H1 (cell line): ENCODE measurements around the gene MICALL2. TPM values are rescaled to one million over a fixed set of nuclear protein-coding genes. Genes with fewer than 3 reads are reported as not detected.

Experiments
- CTCF ChIA-PET: fragments of 300-600 bp; sonication (Branson Sonifier 250); formaldehyde crosslinking; loops from one replicate; lab custom pipeline; 2021; ENCODE audit not compliant: partially characterized antibody; lab: Charles Lee
- POLR2A ChIA-PET: fragments of 300-600 bp; sonication (Branson Sonifier 250); formaldehyde crosslinking; loops from one replicate; lab custom pipeline; 2021; ENCODE audit warnings: inconsistent platforms; ENCODE audit not compliant: partially characterized antibody; lab: Charles Lee
- DNase-seq, 2 experiments: peaks; one replicate each; pipeline versions ENCODE4 v3.0.0 to v3.0.0-alpha.2; 2010 to 2022; ENCODE audit warnings: low spot score in 2 of 2, low read depth in 1 of 2, mixed read lengths in 1 of 2
- FAIRE-seq: peaks from 2 replicates; lab custom pipeline; 2011; peaks lifted over from hg19 to GRCh38; lab: Jason Lieb, UNC
- H2AFZ ChIP-seq: 2 replicates; pipeline ENCODE4 v1.8.1; 2012; ENCODE audit warnings: low read length, inconsistent platforms
- H2AK5ac ChIP-seq: 2 replicates; pipeline ENCODE4 v1.6.1; 2013; ENCODE audit warnings: low read depth, low read length
- H2BK120ac ChIP-seq: replicated peaks from 2 replicates; pipeline ENCODE3; 2013; ENCODE audit warnings: low read depth, low read length, inconsistent platforms
- H2BK12ac ChIP-seq: 2 replicates; pipeline ENCODE4 v1.6.1; 2013; ENCODE audit warnings: low read depth, low read length
- H2BK15ac ChIP-seq: 2 replicates; pipeline ENCODE4 v1.6.1; 2013; ENCODE audit warnings: low read length
- H2BK20ac ChIP-seq: 2 replicates; pipeline ENCODE4 v1.6.1; 2013; ENCODE audit warnings: low read length
- H2BK5ac ChIP-seq: 2 replicates; pipeline ENCODE4 v1.6.1; 2013; ENCODE audit warnings: low read depth, low read length
- H3K14ac ChIP-seq: 2 replicates; pipeline ENCODE4 v1.6.1; 2013; ENCODE audit warnings: inconsistent platforms; ENCODE audit not compliant: insufficient read length
- H3K18ac ChIP-seq: 2 replicates; pipeline ENCODE4 v1.6.1; 2013; ENCODE audit warnings: low read length; ENCODE audit errors: extremely low read depth
- H3K23ac ChIP-seq: 2 replicates; pipeline ENCODE4 v1.6.1; 2013; ENCODE audit warnings: inconsistent platforms; ENCODE audit not compliant: insufficient read length
- H3K23me2 ChIP-seq: 2 replicates; pipeline ENCODE4 v1.6.1; 2013; ENCODE audit warnings: low read depth, low read length
- H3K27ac ChIP-seq: 2 replicates; pipeline ENCODE4 v1.6.1; 2011; ENCODE audit warnings: low read depth, low read length, inconsistent platforms
- H3K27me3 ChIP-seq, 4 experiments: replicated peaks in 1 of 4; 1 replicate in 1 of 4; 2 replicates in 3 of 4; pipeline versions ENCODE4 v1.6.1 to v1.8.1; 2011 to 2013; ENCODE audit warnings: low read length in 3 of 4, mild to moderate bottlenecking in 3 of 4, inconsistent platforms in 2 of 4, mixed read lengths in 2 of 4, moderate library complexity in 1 of 4; ENCODE audit not compliant: control insufficient read depth in 3 of 4, insufficient read depth in 3 of 4; ENCODE audit errors: extremely low read depth in 1 of 4
- H3K36me3 ChIP-seq, 4 experiments: 2 replicates each; pipeline versions ENCODE4 v1.6.1 to v1.8.1; 2011 to 2013; ENCODE audit warnings: mild to moderate bottlenecking in 4 of 4, low read length in 3 of 4, moderate library complexity in 2 of 4, control low read depth in 1 of 4, inconsistent platforms in 1 of 4; ENCODE audit not compliant: insufficient read depth in 4 of 4, control insufficient read depth in 2 of 4
- H3K4ac ChIP-seq: replicated peaks from 2 replicates; pipeline ENCODE3; 2013; ENCODE audit warnings: low read length, low read depth, mixed read lengths, inconsistent platforms; ENCODE audit not compliant: insufficient read length
- H3K4me1 ChIP-seq, 4 experiments: replicated peaks in 1 of 4; 1 replicate in 1 of 4; 2 replicates in 3 of 4; pipeline versions ENCODE4 v1.6.1 to v1.8.1; 2011 to 2013; ENCODE audit warnings: low read length in 3 of 4, inconsistent platforms in 2 of 4, mixed read lengths in 1 of 4; ENCODE audit not compliant: insufficient read depth in 4 of 4, control insufficient read depth in 3 of 4
- H3K4me2 ChIP-seq, 2 experiments: 2 replicates each; pipeline versions ENCODE4 v1.6.1 to v1.8.1; 2011 to 2013; ENCODE audit warnings: low read depth in 2 of 2, low read length in 2 of 2, control low read depth in 1 of 2, inconsistent platforms in 1 of 2, mild to moderate bottlenecking in 1 of 2; ENCODE audit not compliant: insufficient read depth in 1 of 2
- H3K4me3 ChIP-seq, 4 experiments: fragments of 200-600, 300-600 bp in 1 of 4; sonication (generic), shearing (Covaris generic), sonication (Bioruptor Twin) in 1 of 4; 2 replicates each; pipeline versions ENCODE4 v1.5.1 to v1.8.1; 2011 to 2016; ENCODE audit warnings: low read length in 4 of 4, low read depth in 3 of 4, control low read depth in 2 of 4, inconsistent platforms in 2 of 4, mild to moderate bottlenecking in 2 of 4, mixed read lengths in 1 of 4, moderate library complexity in 1 of 4; ENCODE audit not compliant: insufficient read depth in 2 of 4; ENCODE audit errors: extremely low read depth in 1 of 4
- H3K56ac ChIP-seq: replicated peaks from 2 replicates; pipeline ENCODE3; 2013; ENCODE audit warnings: low read depth, mild to moderate bottlenecking, mixed read lengths, low read length, inconsistent platforms; ENCODE audit not compliant: insufficient read length
- H3K79me1 ChIP-seq: 2 replicates; pipeline ENCODE4 v1.6.1; 2013; ENCODE audit warnings: low read depth, low read length, control low read depth
- H3K79me2 ChIP-seq, 2 experiments: 2 replicates each; pipeline versions ENCODE4 v1.6.1 to v1.8.1; 2012 to 2013; ENCODE audit warnings: low read length in 2 of 2, mild to moderate bottlenecking in 2 of 2, inconsistent platforms in 1 of 2; ENCODE audit not compliant: insufficient read depth in 2 of 2, control insufficient read depth in 1 of 2
- H3K9ac ChIP-seq, 4 experiments: replicated peaks in 1 of 4; 1 replicate in 1 of 4; 2 replicates in 3 of 4; pipeline versions ENCODE4 v1.6.1 to v1.8.1; 2011 to 2013; ENCODE audit warnings: low read depth in 3 of 4, low read length in 3 of 4, control low read depth in 2 of 4, mild to moderate bottlenecking in 2 of 4, moderate library complexity in 2 of 4, inconsistent platforms in 1 of 4; ENCODE audit errors: extremely low read depth in 1 of 4
- H3K9me3 ChIP-seq, 2 experiments: 2 replicates each; pipeline versions ENCODE4 v1.6.1 to v1.8.1; 2012 to 2013; ENCODE audit warnings: mild to moderate bottlenecking in 2 of 2, moderate library complexity in 2 of 2, control low read depth in 1 of 2, inconsistent platforms in 1 of 2, low read depth in 1 of 2, low read length in 1 of 2, mixed read lengths in 1 of 2; ENCODE audit not compliant: insufficient read depth in 2 of 2
- H4K20me1 ChIP-seq, 2 experiments: replicated peaks in 1 of 2; 2 replicates each; pipeline versions ENCODE3 to v1.8.1; 2011 to 2013; ENCODE audit warnings: inconsistent platforms in 2 of 2, low read length in 2 of 2, mild to moderate bottlenecking in 1 of 2; ENCODE audit not compliant: insufficient read depth in 2 of 2, control insufficient read depth in 1 of 2
- H4K5ac ChIP-seq: 2 replicates; pipeline ENCODE4 v1.6.1; 2013; ENCODE audit warnings: low read length, low read depth, mixed read lengths, inconsistent platforms; ENCODE audit not compliant: insufficient read length
- H4K8ac ChIP-seq: 2 replicates; pipeline ENCODE4 v1.8.0; 2013; ENCODE audit warnings: mild to moderate bottlenecking, moderate library complexity, low read length, inconsistent platforms; ENCODE audit not compliant: insufficient read depth; ENCODE audit errors: extremely low read depth
- H4K91ac ChIP-seq: replicated peaks from 2 replicates; pipeline ENCODE3; 2013; ENCODE audit warnings: low read length, mixed read lengths, inconsistent platforms; ENCODE audit not compliant: insufficient read length
- BCL11A ChIP-seq, 2 experiments: IDR thresholded peaks; one replicate each; pipeline ENCODE4 v1.6.1; 2011; ENCODE audit warnings: low read depth in 2 of 2, low read length in 2 of 2, mild to moderate bottlenecking in 2 of 2
- HDAC6 ChIP-seq: IDR thresholded peaks from one replicate; pipeline ENCODE4 v1.7.1; 2012; ENCODE audit warnings: low read depth, mild to moderate bottlenecking, inconsistent platforms, low read length, moderate library complexity
- MAX ChIP-seq: IDR thresholded peaks from 2 replicates; pipeline ENCODE4 v1.6.1; 2012; ENCODE audit warnings: inconsistent platforms
- RFX5 ChIP-seq: IDR thresholded peaks from 2 replicates; pipeline ENCODE4 v1.6.1; 2011; ENCODE audit warnings: low read depth, low read length, improper control_type of control experiment, borderline replicate concordance
- RNF2 ChIP-seq: fragments of 200-900, 300-1000 bp; sonication (generic); IDR thresholded peaks from 2 replicates; pipeline ENCODE4 v1.7.1; 2016; ENCODE audit warnings: borderline replicate concordance, low read depth, mild to moderate bottlenecking, antibody characterized with exemption, low read length; ENCODE audit not compliant: poor library complexity, severe bottlenecking; ENCODE audit errors: missing control alignments
- SIN3A ChIP-seq, 2 experiments: IDR thresholded peaks in 1 of 2; conservative IDR thresholded peaks in 1 of 2; 2 replicates each; pipeline ENCODE4 v1.6.1; 2011 to 2012; ENCODE audit warnings: low read length in 2 of 2, improper control_type of control experiment in 1 of 2, low read depth in 1 of 2, mild to moderate bottlenecking in 1 of 2
- ZNF274 ChIP-seq: IDR thresholded peaks from 2 replicates; pipeline ENCODE4 v1.7.0; 2012; ENCODE audit warnings: low read length, borderline replicate concordance; ENCODE audit errors: extremely low read depth
- WGBS, 2 experiments: shearing (Covaris generic) in 1 of 2; methylation state at CpG; one replicate each; pipeline versions ENCODE4 v1.1.6 to v1.1.7; 2013 to 2015; ENCODE audit warnings: low lambda C conversion rate in 2 of 2, mixed read lengths in 2 of 2, inconsistent platforms in 1 of 2, low coverage in 1 of 2, missing lambda C conversion rate in 1 of 2; ENCODE audit not compliant: insufficient replicate concordance in 2 of 2, insufficient coverage in 1 of 2, insufficient read length in 1 of 2; ENCODE audit errors: extremely low coverage in 1 of 2, missing lambda C conversion rate in 1 of 2; 5-methylcytosine and 5-hydroxymethylcytosine counted together
- polyA plus RNA-seq, 7 experiments: library from polyadenylated mRNA; depleted of rRNA in 3 of 7; stranded (reverse) in 5 of 7; unstranded in 2 of 7; fragments of >200 nt in 5 of 7; fragments of 200-250 nt in 2 of 7; gene quantifications; 1 replicate in 5 of 7; 2 replicates in 1 of 7; 4 replicates in 1 of 7; pipeline versions ENCODE4 v1.2.1 to v1.2.3, GENCODE V29; 2011 to 2013; ENCODE audit warnings: missing spikeins in 2 of 7, mixed read lengths in 2 of 7
- total RNA-seq: library from RNA; stranded (reverse); fragmentation: NEBNext Ultra II Directional; extraction: Animal tissue kit (Norgen Biotek cat#: 25700); gene quantifications from 2 replicates; pipeline ENCODE4 v1.2.1, GENCODE V29; 2021

MICALL2 gene
- total and polyA plus RNA-seq, 2 of the 8 experiments (the other 6 are each of a cell fraction or from before 2014, with no cell fraction given), result 5.3 to 8.5 TPM

- POLR2A ChIA-PET, result no interaction called here
- Histone ChIP-seq H3K9me3 (peaks cover 4 to 5% of the 10 kb centered on the region in 2 experiments; a peak in 3 of 4 replicates), H3K4me1 (no peaks in the 10 kb centered on the region), H3K4me3 (no peak overlapping the region), H4K5ac (no peak overlapping the region), H3K27ac (no peak overlapping the region), H3K4ac (no peak overlapping the region), H3K18ac (no peak overlapping the region), H2BK5ac (no peak overlapping the region), H3K79me2 (no peaks in the 10 kb centered on the region), H3K23ac (no peak overlapping the region), H4K8ac (no peak overlapping the region), H2AK5ac (no peak overlapping the region), H2BK20ac (no peak overlapping the region), H3K79me1 (no peaks in the 10 kb centered on the region), H3K27me3 (no peaks in the 10 kb centered on the region), H3K23me2 (no peaks in the 10 kb centered on the region), H2BK12ac (no peak overlapping the region), H3K36me3 (no peaks in the 10 kb centered on the region), H2AFZ (no peak overlapping the region), H2BK15ac (no peak overlapping the region), H4K20me1 (no peaks in the 10 kb centered on the region), H3K56ac (no peak overlapping the region), H3K9ac (no peak overlapping the region), H4K91ac (no peak overlapping the region), H3K14ac (no peak overlapping the region), H2BK120ac (no peak overlapping the region), H3K4me2 (no peak overlapping the region)
- TF ChIP-seq HDAC6, result no peak
- no peak for TF ChIP-seq ZNF274
- TF ChIP-seq RNF2, result no peak
- no peak for TF ChIP-seq RFX5
- TF ChIP-seq BCL11A (IDR thresholded peaks at IDR 0.05; ENCODE audit: low read depth in 2 of 2, low read length in 2 of 2), result no peak
- no peak for TF ChIP-seq SIN3A (conservative IDR thresholded peaks at IDR 0.05 in 1 of 2, IDR thresholded peaks at IDR 0.05 in 1 of 2; ENCODE audit: low read depth in 1 of 2, low read length in 2 of 2)
- TF ChIP-seq MAX, result no peak
- 93% methylated on average over 15 of the region's 18 CpGs; no CpG with 5 or more reads in 1 of the 2 experiments for WGBS, 2 experiments
- DNase-seq (no peak), FAIRE-seq (no peak)
- CTCF ChIA-PET, result interaction anchor here (0.8 to 2.3 kb wide), 4 partner anchors 13 to 169 kb away, joined by 3 to 8 read pairs (median 4); no protein-coding TSS in a partner anchor
Observed at GRCh38 chr7:1387261-1387660, 72.0 kb downstream of the MICALL2 start.
